ENCODE data around the gene CHD1L. TPM values are rescaled to one million over a fixed set of nuclear protein-coding genes. Genes with fewer than 3 reads are reported as not detected.
"Not testable (repeated sequence)": the region's sequence is repeated elsewhere in the genome, so short reads cannot be mapped to it uniquely, and the experiment has no call there.

CHD1L gene
- polyA plus RNA-seq, 3 donors: 13.1 to 23.0 (median 15.2) TPM

DNA sequence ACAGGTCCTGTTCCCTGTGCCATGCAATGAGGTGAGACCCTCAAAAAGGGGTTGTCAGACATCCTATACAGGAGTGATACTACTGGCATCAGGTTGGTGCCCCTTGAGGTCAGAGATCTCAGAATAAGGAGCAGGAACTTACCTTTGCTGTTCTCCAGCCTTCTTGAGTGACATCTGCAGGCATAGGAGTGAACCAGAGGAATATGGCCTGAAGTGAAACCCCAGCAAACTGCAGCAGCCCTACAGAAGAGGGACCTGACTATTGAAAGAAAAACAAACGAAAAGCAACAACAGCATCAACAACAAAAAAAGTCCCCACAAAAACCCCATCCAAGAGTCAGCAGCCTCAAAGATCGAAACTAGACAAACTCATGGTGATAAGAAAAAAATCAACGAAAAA lies 74.5 kb downstream of the CHD1L start:
- H3K4me1 ChIP-seq (ENCODE audit: control insufficient read depth in 1 of 2, insufficient read depth in 2 of 2, low read length in 2 of 2): no peaks in the 10 kb centered on the region
- Mint-ChIP-seq H3K9me3 (peaks cover 3 to 22% (median 10%) of the 10 kb centered on the region in 7 donors), H3K27ac (no peak overlapping the region), H3K4me3 (no peak overlapping the region), H3K36me3 (no peaks in the 10 kb centered on the region), H3K4me1 (no peaks in the 10 kb centered on the region), H3K27me3 (ENCODE audit: low read depth in 3 of 3) (peaks cover 0 to 2% (median 0%) of the 10 kb centered on the region in 3 donors)
- H3K36me3 ChIP-seq (replicated peaks in 1 of 2; ENCODE audit: control insufficient read depth in 1 of 2, insufficient read depth in 2 of 2, low read length in 2 of 2): no peaks in the 10 kb centered on the region
- no peaks in the 10 kb centered on the region for H4K20me1 ChIP-seq (ENCODE audit: insufficient read depth, low read length)
- intact Hi-C loops (cut with micrococcal nuclease): no loop called here
- peaks cover 0 to 7% of the 10 kb centered on the region in 2 donors for H3K9me3 ChIP-seq (replicated peaks in 1 of 2; ENCODE audit: control insufficient read depth in 1 of 2, insufficient read depth in 1 of 2, low read length in 2 of 2)
- no peaks in the 10 kb centered on the region for H3K27me3 ChIP-seq (ENCODE audit: control insufficient read depth in 2 of 2, insufficient read depth in 2 of 2, low read length in 2 of 2)
- H3K79me2 ChIP-seq (ENCODE audit: insufficient read depth, low read length): no peaks in the 10 kb centered on the region
- no peak overlapping the region for H3K4me2 ChIP-seq (replicated peaks; ENCODE audit: extremely low read depth, low read length, poor library complexity, severe bottlenecking)
- no peak overlapping the region for H3K9ac ChIP-seq (ENCODE audit: insufficient read depth, low read length, poor library complexity, severe bottlenecking)
- H3K4me3 ChIP-seq (replicated peaks in 1 of 3; ENCODE audit: low read depth in 2 of 3, low read length in 3 of 3): no peak overlapping the region
- TF ChIP-seq, protein P1, sequence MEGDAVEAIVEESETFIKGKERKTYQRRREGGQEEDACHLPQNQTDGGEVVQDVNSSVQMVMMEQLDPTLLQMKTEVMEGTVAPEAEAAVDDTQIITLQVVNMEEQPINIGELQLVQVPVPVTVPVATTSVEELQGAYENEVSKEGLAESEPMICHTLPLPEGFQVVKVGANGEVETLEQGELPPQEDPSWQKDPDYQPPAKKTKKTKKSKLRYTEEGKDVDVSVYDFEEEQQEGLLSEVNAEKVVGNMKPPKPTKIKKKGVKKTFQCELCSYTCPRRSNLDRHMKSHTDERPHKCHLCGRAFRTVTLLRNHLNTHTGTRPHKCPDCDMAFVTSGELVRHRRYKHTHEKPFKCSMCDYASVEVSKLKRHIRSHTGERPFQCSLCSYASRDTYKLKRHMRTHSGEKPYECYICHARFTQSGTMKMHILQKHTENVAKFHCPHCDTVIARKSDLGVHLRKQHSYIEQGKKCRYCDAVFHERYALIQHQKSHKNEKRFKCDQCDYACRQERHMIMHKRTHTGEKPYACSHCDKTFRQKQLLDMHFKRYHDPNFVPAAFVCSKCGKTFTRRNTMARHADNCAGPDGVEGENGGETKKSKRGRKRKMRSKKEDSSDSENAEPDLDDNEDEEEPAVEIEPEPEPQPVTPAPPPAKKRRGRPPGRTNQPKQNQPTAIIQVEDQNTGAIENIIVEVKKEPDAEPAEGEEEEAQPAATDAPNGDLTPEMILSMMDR (IDR thresholded peaks at IDR 0.05): no peak
- H3K27ac ChIP-seq (ENCODE audit: low read depth in 1 of 2, low read length in 2 of 2): no peak overlapping the region
- H2AFZ ChIP-seq (ENCODE audit: insufficient read depth, low read depth, low read length, poor library complexity, severe bottlenecking): no peak overlapping the region
- no peak for DNase-seq
- 100% methylated on average over 1 of the region's 3 CpGs for WGBS (ENCODE audit: insufficient coverage)

DNA sequence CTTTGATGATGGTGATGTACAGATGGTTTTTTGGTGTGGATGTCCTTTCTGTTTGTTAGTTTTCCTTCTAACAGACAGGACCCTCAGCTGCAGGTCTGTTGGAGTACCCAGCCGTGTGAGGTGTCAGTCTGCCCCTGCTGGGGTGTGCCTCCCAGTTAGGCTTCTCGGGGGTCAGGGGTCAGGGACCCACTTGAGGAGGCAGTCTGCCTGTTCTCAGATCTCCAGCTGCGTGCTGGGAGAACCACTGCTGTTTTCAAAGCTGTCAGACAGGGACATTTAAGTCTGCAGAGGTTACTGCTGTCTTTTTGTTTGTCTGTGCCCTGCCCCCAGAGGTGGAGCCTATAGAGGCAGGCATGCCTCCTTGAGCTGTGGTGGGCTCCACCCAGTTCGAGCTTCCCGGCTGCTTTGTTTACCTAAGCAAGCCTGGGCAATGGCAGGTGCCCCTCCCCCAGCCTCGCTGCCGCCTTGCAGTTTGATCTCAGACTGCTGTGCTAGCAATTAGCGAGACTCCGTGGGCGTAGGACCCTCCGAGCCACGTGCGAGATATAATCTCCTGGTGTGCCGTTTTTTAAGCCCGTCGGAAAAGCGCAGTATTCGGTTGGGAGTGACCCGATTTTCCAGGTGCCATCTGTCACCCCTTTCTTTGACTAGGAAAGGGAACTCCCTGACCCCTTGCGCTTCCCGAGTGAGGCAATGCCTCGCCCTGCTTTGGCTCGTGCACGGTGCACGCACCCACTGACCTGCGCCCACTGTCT lies 84.6 kb downstream of the CHD1L start:
- H3K4me1 Mint-ChIP-seq: not testable (repeated sequence)

More for the DNA sequence above, 84.6 kb downstream of the CHD1L start:
- H3K79me2 ChIP-seq (ENCODE audit: insufficient read depth, low read length); H3K9ac ChIP-seq (ENCODE audit: insufficient read depth, low read length, poor library complexity, severe bottlenecking); H4K20me1 ChIP-seq (ENCODE audit: insufficient read depth, low read length); H2AFZ ChIP-seq (ENCODE audit: insufficient read depth, low read depth, low read length, poor library complexity, severe bottlenecking); H3K4me3 Mint-ChIP-seq; intact Hi-C loops (cut with micrococcal nuclease); H3K27me3 Mint-ChIP-seq (ENCODE audit: low read depth in 3 of 3); H3K4me1 ChIP-seq (ENCODE audit: control insufficient read depth in 1 of 2, insufficient read depth in 2 of 2, low read length in 2 of 2); H3K4me2 ChIP-seq (replicated peaks; ENCODE audit: extremely low read depth, low read length, poor library complexity, severe bottlenecking); DNase-seq; H3K36me3 ChIP-seq (replicated peaks in 1 of 2; ENCODE audit: control insufficient read depth in 1 of 2, insufficient read depth in 2 of 2, low read length in 2 of 2); H3K36me3 Mint-ChIP-seq; H3K27me3 ChIP-seq (ENCODE audit: control insufficient read depth in 2 of 2, insufficient read depth in 2 of 2, low read length in 2 of 2); H3K9me3 ChIP-seq (replicated peaks in 1 of 2; ENCODE audit: control insufficient read depth in 1 of 2, insufficient read depth in 1 of 2, low read length in 2 of 2); H3K27ac Mint-ChIP-seq; H3K27ac ChIP-seq (ENCODE audit: low read depth in 1 of 2, low read length in 2 of 2); H3K4me3 ChIP-seq (replicated peaks in 1 of 3; ENCODE audit: low read depth in 2 of 3, low read length in 3 of 3): not testable (repeated sequence)
- 72% methylated on average over 7 of the region's 26 CpGs for WGBS (ENCODE audit: insufficient coverage)
- H3K9me3 Mint-ChIP-seq: peaks cover 6 to 19% (median 11%) of the 10 kb centered on the region in 7 donors
